Left lobe of liver (tissue), 2 donors: ENCODE measurements around the gene DCDC2. TPM values are rescaled to one million over a fixed set of nuclear protein-coding genes. Genes with fewer than 3 reads are reported as not detected.
"Not testable (repeated sequence)": the region's sequence is repeated elsewhere in the genome, so short reads cannot be mapped to it uniquely, and the experiment has no call there.

Experiments
- ATAC-seq: fragments of 200-7000 bp; cut with Tn5 transposase; one replicate; pipeline ENCODE4 v1.9.1; 2020; ENCODE audit warnings: mild to moderate bottlenecking, moderate library complexity
- DNase-seq: peaks from one replicate; pipeline ENCODE4 v3.0.0-alpha.2; 2020; ENCODE audit warnings: low spot score
- total RNA-seq: library from RNA; stranded (reverse); gene quantifications from one replicate; pipeline ENCODE4 v1.2.1, GENCODE V29; 2021
- donor health status: DM: no; HTN: no; CAD: no; lungs with moderate emphysema.
- donor health status: DM: no; HTN: yes; CAD: no.

DCDC2 gene
- total RNA-seq, 1 donor from 2014 or later: 1.4 TPM

DNA sequence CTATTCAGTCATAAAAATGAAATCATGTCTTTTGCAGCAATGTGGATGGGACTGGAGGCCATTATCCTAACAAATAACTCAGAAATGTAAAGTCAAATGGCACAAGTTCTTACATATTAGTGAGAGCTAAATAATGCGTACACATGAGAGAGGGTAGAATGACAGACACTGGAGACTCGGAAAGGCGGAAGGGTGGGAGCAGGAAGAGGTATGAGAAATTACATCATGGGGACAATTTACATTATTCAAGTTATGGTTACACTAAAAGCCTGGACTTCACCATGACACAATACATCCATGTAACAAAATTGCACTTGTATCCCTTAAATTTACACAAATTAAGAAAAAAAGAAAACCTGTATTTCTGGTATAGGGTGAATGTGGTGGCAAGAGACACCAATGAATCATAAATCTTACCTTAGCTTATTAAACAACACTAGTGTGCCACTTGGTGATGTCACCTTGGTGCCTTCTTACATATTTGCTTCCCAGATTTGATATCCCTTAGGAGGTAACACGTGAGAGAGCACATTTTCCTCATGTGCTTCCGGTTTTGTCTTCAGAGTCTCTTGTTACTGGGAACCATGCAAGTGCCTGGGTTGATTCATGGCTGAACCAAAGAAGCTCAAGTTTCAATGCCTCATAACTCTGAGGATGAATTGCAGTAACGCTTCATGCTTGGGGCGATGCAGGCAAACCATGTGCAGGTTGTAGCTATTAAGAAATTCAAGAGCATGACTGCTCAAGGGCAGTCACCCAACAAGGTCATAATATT is 84.6 kb downstream of the DCDC2 start:
- ATAC-seq (no peak), DNase-seq (no peak)

DNA sequence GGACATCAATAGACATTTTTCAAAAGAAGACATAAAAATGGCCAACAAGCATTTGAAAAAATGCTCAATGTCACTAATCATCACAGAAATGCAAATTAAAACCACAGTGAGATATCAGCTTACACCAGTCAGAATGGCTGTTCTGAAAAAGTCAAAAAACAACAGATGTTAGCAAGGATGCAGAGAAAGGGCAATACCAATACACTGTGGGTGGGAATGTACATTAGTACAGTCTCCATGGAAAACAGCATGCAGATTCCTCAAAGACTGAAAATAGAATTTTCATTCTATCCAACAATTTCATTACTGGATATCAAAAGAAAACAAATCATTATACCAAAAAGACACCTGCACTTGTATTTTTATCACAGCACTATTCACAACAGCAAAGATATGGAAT is 85.3 kb downstream of the DCDC2 start:
- ATAC-seq (no peak), DNase-seq (no peak)

DNA sequence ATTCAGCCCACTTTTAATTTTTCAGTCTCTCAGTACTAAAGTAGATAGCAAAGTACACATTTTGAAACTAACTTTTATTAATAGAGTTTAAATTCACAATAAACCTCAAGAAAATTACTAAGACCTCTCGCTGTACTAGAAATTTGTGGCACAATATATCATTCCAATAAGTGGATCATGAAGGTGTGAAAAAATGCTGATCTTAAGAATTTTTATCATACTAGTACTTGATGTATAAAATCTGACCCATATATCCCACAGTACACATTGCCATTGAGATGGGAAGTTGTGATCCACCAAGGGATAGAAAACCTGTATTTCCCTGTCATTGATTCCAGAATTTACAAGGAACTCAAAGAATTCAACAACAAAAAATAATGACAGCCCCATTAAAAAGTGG is 85.7 kb downstream of the DCDC2 start:
- ATAC-seq (no peak), DNase-seq (no peak)

DNA sequence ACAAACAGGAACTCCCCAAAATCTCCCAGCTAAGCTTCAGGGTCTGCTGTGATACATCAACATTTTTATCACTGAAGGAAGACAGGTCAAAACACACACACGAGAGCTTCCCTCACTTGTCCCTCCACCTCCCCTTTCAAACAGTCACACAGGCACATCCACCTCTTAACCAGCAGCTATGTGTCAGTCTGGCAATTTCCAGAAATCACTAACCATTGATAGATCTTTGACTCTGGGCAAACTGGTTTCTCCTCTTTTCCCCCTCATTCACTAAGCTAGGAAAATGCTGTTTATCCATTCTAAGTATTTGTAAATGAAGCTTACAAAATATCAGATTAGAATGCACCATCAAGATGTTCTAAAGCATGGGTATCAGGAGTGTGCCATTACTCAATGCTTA is 87.8 kb downstream of the DCDC2 start:
- no peak for ATAC-seq
- DNase-seq: no peak

DNA sequence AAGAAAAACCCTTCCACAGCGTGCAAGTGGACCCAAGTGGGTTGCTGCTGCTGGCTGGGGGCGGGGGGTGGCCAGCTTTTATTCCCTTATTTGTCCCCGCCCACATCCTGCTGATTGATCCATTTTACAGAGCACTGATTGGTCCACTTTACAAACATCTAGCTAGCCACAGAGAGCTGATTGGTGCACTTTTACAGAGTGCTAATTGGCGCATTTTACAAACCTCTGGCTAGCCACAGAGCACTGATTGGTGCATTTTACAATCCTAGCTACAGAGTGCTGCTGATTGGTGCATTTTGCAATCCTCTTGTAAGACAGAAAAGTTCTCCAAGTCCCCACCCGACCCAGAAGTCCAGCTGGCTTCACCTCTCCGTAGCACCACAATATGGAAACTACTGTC is 99.6 kb downstream of the DCDC2 start:
- not testable (repeated sequence) for DNase-seq, ATAC-seq

DNA sequence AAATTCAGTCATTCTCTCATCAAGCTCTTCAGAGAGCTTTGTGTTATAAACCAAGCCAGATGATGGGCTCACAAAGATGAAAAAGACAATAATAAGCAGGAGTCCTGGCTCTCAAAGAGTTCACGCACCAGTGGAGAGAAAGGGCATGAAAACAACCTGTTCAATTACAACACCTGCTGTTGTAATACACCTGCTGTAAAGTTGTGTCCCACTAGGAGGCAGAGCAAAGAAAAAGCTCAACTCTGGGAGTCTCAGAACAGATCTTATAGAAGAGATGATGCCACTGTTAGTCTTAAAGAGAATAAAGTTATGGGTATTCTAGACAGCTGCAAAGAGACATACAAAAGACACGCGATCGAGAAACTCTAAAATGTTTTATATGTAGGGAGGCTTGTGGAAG is 100.6 kb downstream of the DCDC2 start:
- DNase-seq: no peak
- peak; percentile 26 for ATAC-seq

DNA sequence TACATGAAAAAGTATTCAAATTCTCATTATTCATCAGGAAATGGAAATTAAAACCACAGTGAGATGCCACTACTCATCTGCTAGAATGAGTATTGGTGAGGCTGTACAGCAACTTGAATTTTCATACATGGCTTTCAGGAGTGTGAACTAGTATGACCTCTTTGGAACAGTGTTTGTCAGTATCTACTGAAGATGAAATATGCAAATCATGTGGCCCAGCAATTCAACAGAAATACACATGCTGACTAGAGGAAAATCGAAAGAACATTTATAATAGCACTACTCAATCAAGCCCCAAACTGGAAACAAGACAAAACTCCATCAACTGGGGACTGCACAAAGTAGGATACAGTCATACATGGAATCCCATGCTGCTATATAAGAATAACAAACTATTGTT is 102.2 kb downstream of the DCDC2 start:
- ATAC-seq (no peak), DNase-seq (no peak)

DNA sequence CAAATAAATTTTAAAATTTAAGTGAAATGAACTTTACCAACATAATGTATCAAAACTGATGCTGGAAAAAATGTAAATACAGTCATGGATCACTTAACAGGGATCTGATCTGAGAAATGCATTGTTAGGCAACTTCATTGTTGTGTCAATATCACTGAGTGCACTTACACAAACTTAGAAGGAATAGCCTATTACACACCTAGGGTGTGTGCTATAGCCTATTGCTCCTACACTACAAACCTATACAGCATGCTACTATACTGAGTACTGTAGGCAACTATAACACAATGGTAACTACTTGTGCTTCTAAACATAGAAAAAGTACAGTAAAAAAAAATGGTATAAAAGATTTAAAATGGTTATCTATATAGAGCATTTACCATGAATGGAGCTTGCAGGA is 104.5 kb downstream of the DCDC2 start:
- ATAC-seq (no peak), DNase-seq (no peak)

DNA sequence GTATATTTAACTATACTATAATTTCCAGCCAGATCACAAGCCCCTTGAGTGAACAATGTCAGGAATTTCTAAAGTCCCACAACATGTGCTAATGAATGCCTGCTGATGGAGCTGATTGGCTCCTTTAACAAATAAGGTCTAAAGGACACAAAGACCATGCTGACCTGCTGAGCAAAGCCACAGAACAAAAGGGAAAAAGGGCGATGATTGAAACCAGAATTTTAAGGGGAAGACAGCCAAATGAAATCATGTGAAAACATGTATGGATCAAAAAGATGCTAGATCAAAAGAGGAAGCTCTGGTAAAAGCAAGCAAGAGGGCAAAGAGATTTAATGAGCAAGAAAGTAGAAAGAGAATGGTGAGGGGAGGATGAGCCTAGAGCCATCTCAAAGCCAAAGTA is 105.6 kb downstream of the DCDC2 start:
- ATAC-seq (no peak), DNase-seq (no peak)

DNA sequence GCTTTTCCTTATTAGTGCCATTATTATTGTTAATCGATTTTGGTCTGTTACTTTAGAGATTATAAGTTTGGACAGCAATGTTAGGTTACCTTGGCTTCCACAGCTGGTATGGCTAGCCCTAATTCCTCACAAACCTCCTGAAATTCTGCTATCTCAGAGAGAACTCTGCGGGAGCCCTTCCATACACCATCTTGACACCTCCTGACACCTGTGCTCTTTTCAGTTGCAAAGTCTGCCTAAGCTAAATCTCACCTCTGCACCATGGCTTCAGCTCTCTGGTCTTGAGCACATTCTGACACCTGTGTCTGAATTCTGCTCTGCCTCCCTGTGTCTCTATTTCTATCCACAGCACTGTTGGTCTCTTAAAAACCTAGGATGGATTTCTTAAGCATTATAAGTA is 106.5 kb downstream of the DCDC2 start:
- no peak for DNase-seq
- no peak for ATAC-seq

DNA sequence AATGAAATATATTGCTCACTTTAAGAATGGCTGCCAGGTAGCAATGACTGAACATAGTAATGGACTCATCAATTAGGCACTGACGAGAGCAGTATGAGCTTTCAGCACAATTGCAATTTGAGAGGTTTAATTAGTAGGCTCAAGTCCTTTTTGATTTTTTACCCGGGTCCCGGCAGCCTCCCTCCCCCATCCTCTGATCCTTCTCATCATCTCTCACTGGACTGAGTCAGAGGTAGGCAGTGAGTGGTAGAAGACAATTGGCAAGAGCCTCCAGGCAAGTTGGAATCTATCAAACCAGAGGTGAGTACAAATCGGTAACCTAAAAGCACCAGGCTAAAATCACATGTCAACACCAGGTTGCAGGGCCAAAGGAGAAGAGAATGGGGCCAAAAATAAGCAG is 107.9 kb downstream of the DCDC2 start:
- no peak for DNase-seq
- ATAC-seq: no peak

DNA sequence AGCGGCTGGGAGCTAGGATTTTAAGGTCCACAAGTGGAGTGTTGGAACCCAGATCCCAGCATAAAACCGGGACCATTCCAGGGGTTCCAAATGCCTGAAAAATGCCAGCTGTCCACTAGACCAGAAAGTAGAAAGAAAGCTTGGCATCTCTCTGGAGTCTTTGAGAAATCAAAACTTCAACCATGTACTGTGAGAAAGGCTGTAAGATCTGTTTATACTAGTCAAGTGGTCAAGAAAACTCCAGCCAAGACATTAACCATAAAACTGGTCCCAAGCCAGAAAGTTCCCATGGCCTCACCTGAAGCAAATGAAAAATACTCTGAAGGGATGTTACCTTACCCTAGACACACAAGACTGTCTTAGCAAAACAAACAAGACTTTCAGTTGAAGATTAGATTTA is 112.6 kb downstream of the DCDC2 start:
- ATAC-seq: no peak
- DNase-seq: no peak

DNA sequence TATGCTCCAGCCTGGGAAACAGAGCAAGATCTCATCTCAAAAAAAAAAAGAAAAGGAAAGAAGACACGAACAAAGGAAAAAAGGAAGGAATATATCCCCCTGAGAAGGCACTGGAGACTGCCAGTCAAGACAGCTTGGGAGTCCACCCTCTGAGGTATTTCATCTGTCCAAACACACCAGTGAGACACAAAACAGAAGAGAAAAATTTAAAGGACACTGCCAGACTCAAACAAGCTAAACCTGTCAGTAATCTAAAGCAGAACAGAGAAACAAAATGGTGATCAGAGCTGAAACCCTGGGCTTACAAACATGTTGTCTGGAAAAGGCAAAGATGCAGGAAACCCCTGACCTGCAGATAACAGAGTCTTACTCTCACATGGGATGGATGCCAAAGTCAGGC is 114.9 kb downstream of the DCDC2 start:
- ATAC-seq (no peak), DNase-seq (no peak)

DNA sequence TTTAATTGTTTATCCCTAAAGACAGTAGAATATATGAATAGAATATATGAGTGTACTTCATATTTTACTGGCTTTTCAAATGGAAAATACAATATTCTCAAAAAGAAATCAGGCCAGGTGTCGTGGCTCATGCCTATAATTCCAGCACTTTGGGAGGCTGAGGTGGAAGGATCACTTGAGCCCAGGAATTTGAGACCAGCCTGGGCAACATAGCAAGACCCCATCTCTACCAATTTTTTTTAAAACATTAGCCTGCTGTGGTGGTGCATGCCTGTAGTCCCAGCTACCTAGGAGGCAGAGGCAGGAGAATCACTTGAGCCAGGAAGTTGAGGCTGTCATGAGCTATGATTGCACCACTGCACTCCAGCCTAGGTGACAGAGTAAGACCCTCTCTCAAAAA is 116.1 kb downstream of the DCDC2 start:
- not testable (repeated sequence) for ATAC-seq, DNase-seq

DNA sequence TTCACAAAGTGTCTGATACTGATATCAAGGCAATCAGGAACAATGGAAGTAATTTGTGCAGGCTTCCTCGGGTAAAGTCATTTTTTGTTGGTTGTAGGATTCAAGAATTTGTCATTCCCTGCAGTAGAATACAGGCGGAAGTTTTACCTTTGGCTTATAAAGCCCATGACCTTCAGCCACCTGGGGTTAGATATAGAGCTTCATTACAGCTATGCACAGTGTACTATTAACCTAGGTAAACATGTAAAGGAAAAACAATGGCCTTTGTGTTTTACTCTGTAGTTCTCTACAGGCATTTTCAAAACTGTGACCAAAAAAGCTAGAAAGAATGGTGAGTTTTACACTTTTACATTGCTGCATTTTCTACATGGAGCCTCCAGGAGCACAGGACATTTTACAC is 116.9 kb downstream of the DCDC2 start:
- DNase-seq: no peak
- no peak for ATAC-seq

DNA sequence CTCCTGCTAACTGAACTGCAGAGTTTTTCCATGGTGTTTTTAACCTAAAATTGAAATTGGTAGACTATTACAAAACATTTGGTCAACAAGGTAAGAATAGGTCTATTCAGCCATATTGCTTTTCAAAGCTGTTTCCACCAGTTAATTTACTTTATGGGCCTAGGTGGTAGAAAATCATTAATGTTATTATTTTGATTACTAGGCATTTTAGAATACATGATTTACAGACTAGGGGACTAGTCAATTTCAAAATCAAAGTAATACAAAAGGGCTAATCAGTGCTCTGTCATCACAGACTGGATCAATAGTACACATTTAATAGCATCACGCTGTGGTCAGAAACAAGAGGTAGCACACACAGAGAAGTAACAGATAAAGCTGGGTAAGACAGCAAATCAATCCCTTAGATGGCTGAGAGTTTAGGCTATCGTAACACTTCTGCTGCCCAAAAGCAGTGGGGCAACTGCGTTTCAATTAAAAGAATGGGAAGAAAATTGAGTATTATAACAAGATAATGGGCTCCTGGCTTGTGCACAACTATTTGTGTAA is 117.4 kb downstream of the DCDC2 start:
- DNase-seq (no peak), ATAC-seq (no peak)

DNA sequence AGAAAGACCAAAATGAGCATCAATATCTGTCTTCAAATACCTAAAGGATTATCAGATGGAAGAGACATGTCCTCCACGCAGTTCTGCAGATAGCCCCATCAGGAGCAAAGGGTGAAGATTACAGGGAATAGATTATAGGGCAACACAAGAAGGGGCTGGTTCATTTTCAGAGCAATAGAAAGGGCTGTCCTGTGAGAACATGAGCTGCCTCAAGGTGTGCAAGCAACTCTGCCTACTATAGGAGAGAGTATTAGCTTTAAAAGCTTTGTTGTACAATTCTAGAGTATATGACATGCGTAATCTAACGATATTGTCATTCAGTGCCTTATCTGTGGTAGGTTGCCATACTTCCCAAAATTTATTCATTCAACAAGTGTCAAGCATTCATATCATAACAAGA is 119.2 kb downstream of the DCDC2 start:
- ATAC-seq (no peak), DNase-seq (no peak)

DNA sequence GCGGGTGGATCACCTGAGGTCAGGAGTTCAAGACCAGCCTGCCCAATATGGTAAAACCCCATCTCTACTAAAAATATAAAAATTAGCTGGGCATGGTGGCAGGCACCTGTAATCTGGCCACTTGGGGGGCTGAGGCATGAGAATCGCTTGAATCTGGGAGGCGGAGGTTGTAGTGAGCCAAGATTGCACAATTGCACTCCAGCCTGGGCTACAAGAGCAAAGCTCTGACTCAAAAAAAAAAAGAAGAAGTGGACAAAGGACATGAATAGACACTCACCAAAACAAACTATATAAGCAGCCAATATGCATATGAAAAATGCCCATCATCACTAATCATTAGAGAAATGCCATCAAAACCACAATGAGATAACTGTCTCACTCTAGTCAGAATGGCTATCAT is 121.1 kb downstream of the DCDC2 start:
- not testable (repeated sequence) for ATAC-seq, DNase-seq

DNA sequence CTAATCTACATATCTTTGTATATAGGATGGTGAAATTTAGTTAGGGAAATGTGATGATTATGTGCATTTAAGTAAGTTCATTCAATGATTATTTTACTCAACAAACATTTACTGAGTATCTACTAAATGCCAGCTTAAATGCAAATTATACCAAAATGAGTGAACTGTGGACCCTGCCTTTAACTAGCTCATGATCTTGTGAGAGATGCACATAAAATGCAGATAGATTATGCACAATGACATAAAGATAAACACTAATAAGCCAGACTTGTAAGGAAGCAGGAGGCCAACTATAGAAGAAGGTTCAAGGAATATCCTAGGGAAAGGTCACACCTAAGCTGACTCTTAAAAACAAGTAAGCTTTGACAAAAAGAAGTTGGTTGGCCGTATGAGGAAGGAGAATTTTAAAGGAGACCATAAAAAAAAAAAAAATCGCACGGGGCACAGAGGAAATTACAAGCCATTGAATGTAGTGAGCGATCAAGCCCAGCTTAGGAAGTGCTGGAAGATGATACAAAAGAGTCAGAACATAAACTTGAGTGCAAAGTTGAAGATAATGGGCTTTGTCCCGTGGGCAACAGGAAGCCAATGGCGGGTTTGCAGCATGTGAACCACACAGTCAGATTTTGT is 123.9 kb downstream of the DCDC2 start:
- DNase-seq (no peak), ATAC-seq (no peak)

DNA sequence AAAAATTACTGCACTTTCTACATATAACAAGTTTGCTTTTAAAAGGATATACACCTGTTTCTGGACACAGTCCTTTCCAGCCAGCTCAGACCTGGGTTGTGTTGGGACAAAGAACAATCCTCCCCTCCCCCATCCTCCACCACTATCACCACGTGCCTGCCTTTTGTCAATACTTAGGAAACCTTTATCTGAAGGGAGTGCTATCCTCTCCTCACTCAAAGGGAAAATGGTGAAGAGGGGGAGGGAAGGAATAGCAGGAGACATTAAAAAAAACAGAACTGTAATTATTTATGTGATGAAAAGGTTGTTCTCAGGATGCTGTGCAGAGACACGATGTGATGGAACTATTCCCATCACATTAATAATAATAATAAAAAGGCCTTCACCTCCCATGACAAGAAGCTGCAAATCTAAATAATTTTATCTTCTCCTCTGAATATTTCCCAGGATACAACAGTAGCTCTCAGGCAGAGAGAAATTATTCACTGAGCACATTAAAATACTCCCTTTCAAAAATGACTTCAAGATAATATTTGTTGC is 126.4 kb downstream of the DCDC2 start:
- no peak for ATAC-seq
- DNase-seq: no peak

DNA sequence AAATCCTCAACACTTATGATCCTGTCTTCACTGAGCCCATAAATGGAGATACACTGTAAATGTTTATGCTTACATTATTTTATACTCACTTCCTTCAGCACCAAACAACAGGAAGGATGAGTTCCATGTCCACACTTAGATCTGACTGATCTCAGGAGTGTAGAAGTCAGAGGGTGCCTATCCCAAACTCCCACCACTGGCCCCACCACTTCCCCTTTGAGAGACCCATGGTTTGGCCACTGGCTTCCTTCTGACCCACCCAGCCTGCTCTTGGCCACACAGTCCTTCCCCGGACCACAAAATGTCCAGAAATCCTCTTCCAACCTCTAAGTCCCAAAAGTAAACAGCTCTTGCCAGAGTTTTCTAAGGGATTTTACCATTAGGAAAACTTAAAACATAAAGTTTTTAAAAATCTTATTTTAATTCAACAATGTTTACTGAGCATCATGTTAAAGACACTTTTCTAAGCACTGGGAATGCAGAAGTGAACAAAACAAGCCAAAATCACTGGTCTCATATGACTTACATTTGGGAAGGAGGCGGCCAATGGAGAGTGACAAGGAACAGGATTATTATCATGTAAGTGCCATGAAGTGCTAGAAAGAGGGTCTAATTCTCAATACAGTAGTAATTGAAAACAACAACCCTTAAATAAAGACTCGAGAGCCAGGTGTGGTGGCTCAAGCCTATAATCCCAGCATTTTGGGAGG is 128.0 kb downstream of the DCDC2 start:
- no peak for ATAC-seq
- DNase-seq: no peak
